Measurements from ENCODE around the gene MFN2.

DNA sequence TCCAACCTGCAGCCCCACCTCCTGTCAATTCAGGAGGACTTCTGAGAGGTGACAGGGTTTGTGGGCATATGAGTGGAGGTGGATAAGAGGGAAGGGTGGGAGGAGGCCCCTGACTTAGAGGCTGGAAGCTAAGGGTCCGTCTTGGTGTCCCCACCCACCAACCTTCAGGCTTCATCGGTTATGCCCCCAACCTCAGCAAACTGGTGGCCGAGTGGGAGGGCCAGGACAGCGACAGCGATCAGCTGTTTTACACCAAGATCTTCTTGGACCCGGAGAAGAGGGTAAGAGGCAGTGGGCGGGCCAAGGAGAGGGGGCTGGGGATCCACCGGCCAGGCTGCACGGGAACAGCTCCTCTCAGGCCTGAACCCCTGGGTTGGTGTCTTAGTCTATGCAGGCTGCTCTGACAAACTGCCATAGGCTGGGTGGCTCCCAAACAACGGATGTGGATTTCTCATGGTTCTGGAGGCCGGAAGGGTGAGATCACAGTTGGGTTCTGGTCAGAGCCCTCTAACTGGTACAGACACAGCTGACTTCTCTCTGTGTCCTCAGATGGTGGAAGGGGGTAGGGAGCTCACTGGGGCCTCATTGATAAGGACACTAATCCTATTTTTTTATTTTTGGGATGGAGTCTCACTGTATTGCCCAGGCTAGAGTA lies 27.7 kb upstream of the MFN2 start:
- no peak for TF ChIP-seq CTCF (IDR thresholded peaks at IDR 0.05; ENCODE audit: borderline replicate concordance, extremely low read depth, low read length, poor library complexity, severe bottlenecking)
- TF ChIP-seq EZH2 (IDR thresholded peaks at IDR 0.05; ENCODE audit: borderline replicate concordance, low read depth, low read length, severe bottlenecking): no peak
